ENCODE results near the gene GALNT7.
"Not testable (repeated sequence)": the region's sequence is repeated elsewhere in the genome, so short reads cannot be mapped to it uniquely, and the experiment has no call there.

The GALNT7 gene

DNA sequence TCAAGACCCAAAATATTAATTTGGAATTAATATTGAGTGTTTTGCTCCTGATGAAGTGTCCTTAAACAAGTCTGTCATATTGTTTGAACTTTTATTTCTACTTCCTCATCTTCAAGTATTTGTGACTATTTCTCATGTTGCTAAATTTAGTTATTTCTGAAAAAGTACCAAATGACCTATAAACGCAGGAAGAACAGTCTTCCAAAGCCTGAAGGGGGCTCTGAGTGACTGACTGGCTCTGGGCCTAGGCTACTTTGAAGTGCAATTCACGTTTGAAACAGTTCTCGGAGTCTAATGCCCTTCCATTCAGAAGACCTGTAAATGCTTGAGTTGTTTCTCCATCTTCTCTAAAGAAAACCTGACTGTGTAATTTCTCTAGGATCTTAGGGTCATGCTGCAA lies 26.5 kb downstream of the GALNT7 start:
- no peak for DNase-seq (ENCODE audit: low spot score)

DNA sequence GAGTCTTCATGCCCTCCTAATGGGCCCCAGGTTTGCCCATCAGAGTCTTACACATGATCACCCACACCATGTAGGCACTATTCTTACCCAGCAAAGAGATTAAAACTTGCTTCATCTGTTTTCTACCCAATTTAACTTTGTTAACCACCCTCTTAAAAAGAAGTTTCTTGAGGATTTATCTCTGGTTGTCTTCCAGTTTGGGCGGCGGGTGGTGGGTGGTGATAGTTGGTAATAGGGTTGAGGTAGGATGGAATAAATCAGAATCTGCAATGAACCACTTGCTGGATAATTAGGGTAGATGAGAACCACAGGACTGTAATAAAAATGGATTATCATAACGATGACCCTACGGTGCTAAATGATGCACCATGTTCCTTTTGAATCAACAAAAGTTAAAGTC lies 30.9 kb downstream of the GALNT7 start:
- DNase-seq (ENCODE audit: low spot score): no peak

DNA sequence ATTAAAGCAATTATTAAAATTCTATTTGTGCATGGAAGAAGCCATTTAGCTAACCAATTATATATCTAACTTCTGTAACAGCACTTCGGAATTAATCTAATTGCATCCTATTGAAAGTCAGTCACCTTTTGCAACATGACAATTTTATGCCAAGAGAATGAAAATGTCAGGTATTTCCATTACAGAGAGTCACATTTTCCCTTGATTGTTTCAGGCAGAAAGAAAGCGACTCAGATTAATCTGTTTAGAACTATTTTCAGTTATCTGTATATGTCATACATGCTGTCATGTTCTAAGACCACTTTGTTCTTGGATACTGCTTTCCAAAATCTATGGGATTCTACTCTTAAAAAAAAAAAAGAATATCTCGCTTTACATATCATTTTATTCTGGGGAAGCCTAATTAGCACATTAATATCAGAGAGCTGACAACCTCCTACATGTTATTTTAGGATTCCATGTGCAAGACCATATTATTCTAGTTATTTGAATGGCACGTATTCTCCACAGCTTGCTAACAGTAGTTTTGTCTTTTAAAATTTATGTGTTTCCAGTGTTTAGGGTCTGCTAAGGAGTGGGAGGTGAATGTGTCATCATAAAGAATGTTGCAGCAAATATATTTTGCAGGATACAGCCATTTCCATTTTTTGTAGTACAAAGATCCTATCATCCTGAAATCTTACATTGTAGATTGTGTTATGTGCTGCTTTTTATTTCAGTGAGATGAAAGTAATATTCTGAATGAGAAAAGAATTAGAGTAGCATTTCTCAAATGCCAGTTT lies 31.7 kb downstream of the GALNT7 start:
- no peak for DNase-seq (ENCODE audit: low spot score)

DNA sequence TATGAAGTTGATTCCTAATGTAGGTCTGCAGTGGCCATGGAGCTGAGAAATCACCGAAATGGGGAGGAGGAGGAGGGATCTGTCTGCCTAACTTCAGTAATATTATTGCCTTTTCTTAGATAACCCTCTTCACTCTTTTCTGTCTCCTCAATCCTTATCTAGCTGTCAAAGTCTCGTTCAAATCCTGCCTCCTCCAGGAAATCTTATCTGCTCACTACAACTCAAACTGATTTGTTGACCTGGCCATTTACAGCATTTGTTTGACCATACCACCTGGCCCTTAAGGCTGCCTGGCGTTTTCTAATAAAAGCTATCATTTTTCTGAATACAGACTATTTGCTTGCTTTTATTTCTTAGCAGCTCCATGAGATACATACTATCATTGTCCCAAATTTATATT lies 33.8 kb downstream of the GALNT7 start:
- DNase-seq (ENCODE audit: low spot score): no peak

DNA sequence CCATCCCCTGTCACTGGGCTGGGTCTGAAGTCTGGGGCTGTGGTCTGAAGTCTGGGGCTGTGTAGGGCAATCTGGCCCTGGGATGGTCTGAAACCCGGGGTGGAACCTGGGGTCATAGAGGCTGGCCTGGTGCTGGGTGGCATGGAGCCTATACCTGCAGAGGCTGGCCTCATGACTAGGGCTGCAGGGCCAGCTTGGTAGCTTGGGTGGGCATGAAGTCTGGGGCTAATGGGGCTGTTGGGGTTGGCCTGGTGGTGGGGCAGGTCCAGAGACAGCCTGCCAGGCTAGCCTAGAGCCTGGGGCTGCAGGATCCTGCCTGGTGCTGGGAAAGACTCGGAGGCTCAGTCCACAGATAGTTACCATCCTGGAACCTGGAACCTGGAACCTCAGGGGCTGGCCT lies 37.0 kb downstream of the GALNT7 start:
- no peak for DNase-seq (ENCODE audit: low spot score)

DNA sequence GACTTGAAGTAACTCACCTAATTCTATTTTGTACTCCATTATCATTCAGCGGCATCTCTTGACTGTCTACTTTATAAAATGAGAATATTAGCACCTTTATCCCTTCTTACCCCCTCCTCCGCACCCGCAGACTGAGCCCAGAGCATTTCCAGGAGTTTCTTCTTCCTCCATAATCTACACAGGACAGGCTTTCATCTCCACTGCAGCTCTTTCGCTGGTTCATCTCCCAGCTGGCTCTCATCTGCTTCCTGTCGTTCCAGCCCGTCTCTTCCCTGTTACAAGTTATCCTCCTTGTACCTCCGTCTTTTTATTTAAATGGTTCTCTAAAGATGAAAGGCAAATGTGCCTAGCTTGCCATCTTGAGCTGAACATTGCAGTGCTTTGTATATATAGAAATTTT lies 39.8 kb downstream of the GALNT7 start:
- DNase-seq (ENCODE audit: low spot score): no peak

DNA sequence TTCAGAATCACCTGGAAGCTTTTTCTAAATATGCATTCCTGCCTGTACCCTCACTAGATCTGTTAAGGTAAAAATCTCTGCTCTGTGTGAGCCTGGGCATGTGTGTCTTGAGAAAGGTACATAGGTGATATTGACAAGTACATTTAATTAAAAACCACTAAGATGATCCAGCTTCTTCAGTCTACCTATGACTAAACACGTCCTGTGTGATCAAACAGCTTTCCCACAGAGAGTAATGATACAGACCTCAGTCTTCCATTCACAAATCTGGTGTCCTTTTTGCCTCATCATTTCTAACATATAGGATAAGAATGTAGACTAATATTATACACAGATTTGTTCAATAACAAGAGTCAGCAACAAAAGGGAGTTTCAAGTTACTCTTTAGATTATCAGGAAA lies 42.6 kb downstream of the GALNT7 start:
- no peak for DNase-seq (ENCODE audit: low spot score)

DNA sequence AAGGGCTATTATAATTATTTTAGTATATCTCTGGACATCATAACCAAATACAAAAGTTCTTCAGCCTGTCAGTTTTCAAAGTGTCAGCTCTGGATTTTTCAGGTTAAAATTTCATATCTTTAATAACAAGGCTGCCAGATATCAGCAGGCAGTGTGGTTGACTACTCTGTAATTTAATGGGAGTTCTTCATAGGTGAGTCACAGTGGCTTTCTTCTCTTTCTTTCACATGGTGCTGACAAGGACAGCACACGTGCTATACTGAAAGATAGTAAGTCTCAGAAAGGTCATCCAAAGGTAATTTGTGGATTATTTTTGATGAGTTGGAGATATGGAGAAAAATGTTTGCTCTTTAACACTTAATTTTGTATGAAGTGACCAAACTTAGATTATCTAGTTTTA lies 43.2 kb downstream of the GALNT7 start:
- DNase-seq (ENCODE audit: low spot score): no peak

DNA sequence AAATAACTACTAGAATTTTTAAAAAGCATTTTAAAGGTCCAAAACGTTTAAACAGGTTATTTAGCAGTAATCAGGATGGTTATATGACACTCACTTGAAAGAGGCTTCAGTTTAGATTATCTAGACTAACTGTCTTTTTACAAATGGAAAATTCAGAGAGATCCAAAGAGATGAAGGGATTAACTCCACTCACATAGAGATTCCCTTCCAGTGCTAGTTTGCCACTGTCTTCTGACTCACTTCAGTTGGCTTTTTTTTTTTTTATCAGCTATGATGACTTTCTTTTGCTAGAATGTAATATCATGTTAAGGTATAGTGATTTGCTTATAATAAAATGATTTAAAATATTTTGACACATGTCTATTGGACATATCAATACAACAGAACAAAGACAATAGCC lies 43.8 kb downstream of the GALNT7 start:
- DNase-seq (ENCODE audit: low spot score): no peak

DNA sequence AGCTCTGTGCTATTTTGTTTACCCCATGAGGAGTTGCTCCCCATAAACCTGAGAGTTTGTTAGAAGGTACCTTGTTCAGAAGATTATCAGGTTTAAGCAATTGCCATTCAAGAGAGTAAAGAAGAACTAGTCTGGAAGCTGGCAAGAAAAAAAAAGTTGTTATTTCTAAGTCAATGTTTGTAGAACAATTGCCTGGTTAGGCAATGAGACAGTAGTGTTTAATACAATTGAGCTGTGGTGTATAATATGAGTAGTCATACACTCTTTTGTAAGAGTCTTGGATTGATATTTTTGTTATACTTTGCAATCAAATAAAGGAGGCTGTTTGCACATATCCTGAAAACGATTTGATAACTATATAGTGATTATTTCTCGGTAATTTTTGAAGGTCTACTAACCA lies 44.7 kb downstream of the GALNT7 start:
- no peak for DNase-seq (ENCODE audit: low spot score)

DNA sequence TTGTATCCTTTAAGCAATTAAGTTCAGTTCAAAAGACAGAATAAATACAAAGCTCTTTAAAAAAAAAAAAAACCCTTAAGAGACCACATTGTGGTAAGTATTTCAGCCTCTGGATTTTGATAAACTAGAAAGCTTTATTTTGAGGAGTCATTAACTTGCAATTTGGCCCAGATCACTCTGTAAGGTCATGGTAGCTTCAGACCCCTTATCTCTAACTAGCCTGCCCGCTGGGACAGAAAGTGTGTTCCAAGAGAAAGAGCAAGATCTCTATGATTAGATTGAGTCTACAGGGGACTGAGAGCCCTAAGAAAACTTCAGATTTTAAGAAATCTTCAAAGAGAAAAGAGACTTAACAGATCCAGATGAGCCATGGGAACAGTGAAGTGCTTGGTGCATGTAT lies 45.6 kb downstream of the GALNT7 start:
- no peak for DNase-seq (ENCODE audit: low spot score)

DNA sequence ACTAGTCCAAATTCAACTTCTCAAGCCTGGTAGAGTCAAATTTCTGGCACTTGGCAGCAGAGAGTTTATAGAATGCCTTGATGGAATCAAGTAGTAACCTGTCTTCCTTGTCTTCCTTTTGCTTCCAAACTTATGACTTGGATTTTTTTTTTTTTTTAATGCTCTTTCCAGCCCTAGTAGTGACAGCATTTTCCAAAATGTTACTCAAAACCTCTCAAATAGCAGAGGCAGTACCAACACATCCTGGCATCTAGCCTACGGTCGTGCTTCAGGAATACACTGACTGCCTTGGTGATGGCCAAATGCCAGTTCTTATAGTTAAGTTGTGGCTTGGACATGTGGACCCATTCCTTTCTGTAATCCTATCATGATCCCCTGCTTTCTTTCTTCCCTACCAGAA lies 46.0 kb downstream of the GALNT7 start:
- DNase-seq (ENCODE audit: low spot score): no peak

DNA sequence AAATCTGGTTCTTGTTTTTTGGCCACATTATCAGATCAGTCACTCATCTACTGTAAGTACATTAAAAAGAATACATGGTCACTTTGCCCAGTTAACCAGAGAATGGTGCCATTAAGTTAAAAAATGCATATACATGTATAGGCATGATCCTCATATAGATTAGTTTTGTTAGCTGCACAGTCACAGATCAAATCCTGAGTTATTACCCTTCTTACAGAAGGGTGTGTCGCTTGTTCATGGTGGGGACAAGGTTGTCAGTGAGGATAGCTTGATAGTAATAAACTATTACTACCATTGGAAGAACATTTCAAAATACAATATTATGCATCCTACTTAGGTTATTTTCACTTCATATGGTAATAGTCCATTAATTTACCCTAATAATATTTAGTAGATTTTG lies 48.5 kb downstream of the GALNT7 start:
- DNase-seq (ENCODE audit: low spot score): no peak

DNA sequence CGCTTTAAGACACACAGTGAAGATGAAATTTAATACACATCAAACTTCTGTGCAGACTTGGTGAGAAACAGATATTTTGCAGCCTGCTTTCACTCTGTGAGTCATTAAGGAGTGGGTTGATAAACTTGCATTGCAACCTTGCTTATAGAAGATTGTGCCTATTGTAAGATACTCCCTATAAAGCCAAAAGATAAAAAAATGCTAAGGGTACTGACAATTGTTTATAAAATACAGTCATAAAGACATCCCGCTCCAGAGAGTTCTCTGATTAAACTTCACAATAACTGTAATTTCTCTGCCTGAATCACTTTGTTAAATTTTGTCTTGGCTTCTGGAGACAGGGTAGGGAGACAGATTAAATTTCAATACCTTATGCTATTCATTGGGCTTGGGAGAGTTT lies 49.1 kb downstream of the GALNT7 start:
- DNase-seq (ENCODE audit: low spot score): no peak

DNA sequence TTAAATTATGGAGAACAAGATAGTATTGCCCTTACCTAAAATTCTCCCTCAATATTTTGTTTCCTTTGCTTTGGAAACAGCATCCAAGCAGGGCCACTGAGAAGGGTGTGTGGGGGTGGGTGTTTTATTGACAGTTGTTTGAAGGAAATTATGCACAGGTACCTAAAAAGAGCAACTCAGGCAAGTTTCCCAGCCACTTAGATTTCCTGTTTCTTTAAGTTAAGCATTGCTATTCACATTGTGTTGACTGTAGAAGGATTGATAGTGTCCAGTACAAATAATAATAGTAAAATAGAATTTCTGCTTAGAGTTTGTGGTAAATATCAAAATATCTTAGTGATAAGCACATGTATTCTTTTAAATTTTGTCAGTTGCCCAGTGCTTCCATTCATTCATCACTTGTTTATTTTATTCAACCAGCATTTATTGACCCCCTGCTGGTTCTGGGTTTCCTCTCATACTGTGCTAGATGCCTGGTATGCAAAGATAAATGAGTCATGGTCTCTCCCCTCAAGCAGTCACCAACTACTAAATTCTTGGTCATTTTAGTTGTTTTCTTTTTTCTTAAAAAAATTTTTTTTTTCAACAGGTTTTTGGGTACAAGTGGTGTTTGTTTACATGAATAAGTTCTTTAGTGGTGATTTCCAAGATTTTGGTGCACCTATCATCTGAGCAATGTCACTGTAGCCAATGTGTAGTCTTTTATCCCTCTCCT lies 50.0 kb downstream of the GALNT7 start:
- DNase-seq (ENCODE audit: low spot score): no peak

DNA sequence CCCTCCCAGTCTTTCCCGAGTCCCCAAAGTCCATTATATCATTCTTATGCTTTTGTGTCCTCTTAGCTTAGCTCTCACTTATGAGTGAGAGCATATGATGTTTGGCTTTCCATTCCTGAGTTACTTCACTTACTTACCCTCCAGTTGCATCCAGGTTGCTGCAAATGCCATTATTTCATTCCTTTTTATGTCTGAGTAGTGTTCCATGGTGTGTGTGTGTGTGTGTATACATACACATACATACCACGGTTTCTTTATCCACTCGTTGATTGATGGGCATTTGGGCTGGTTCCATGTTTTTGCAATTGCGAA lies 50.5 kb downstream of the GALNT7 start:
- not testable (repeated sequence) for DNase-seq (ENCODE audit: low spot score)

DNA sequence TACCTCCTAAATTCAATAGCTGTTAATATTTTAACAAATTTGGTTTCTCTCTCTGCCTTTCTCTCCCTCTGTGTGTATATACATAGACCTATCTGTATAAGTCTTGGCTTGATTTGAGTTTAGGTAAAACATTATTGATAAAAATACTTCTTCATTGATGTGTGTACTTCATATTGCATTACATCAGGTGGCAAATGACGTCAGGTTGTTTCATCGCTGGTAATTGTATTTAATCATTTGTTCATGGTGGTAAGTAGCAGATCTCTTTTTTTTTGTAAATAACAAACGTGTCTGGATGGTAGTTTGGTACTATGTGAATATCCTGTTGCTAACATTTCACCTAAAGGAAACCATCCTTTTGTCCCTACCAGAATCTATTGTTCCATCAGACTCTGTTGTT lies 55.1 kb downstream of the GALNT7 start:
- no peak for DNase-seq (ENCODE audit: low spot score)

DNA sequence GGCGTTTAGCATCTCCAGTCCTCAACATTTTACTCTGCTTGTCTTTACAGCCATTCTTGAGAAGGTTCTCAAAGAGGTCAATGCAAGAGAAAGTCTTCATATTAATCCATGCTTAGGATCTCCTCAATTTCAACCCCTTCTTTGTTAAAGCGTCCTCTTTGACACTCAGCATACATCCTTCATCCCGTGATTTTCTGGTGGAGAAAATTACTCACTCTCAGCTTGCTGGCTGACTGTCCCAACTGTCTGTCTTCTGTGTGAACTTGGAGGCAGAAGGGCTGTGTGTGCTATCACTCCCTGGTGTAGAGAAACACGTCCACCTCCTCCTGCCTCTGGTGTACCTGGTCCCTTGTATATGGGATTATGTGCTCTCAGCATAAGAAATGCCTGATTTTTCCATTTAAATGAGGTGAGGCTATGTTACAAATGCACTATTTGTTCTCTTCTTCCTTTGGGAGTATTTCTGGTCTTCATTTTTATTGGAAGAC lies 57.8 kb downstream of the GALNT7 start:
- no peak for DNase-seq (ENCODE audit: low spot score)

DNA sequence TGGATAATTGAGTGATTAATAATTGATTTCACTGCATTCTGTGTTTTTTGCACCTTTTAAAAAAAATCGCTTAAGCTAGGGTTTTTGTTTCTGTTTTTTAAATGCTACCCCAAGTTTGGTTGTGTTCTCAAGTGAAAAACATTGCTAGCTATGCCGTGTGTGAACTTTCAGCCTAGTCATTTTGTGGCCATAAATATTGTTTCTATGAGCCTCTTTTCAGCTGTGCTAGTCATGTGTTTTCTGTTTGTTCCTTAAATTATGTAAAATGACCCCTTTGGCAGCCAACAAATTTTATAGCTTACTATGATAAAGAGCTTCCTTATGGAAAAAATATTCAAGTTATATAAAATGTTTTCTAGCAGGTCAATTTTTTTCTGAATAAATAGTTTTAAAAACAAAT lies 59.1 kb downstream of the GALNT7 start:
- no peak for DNase-seq (ENCODE audit: low spot score)

DNA sequence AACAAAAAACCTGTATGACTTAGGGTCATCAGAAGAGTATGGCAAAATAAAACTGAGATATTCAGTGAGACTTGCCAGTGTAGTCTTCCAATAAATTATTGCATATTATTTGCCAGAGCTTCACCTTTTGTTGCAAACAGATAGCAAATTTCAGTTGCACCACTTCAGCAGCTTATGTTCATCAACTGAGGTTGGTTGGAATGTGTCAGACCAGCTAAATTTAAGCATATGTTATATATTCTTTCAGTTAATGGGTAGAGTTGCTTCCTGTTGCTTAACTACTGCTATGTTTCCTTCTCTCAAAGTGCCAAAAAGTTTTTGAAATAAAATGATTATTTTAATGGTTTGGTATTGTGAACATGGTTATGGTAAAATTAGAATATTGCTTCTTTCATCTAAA lies 61.5 kb downstream of the GALNT7 start:
- DNase-seq (ENCODE audit: low spot score): no peak

DNA sequence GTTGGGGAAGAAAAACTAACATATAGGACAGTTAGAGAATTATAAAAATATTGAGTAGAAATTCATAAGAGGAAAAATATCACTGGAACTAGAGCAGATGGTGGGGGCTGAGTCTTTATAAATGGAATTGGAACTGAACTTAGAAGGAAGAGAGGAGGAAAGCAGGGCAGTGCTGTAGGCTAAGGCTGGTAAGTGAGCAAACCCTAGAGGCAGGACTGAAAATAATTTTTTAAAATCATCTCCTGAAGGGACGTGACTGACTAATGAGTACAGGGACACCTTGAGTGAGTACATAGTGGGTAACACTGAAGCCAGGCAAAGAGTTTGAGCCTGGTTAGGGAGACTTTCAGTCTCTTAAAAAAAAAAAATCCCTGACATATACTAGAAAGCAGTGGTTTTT lies 63.3 kb downstream of the GALNT7 start:
- DNase-seq (ENCODE audit: low spot score): no peak

DNA sequence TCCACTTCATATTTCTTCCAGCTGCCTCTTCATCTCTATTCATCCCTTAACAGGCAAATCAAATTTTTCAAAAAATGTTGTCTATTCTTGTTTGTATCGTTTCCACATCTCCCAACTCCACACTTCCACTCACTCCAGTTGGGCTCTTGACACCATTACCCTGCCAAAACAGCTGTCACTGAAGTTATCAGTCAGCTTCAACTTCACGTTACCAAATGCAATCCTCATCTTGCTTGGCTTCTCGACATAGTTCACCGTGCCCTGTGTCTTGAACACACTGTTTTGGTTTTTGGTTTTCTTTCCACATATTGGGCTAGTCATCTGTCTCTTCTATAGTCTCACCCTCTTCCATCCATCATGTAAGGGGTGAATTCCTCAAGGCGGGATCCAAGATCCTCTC lies 65.2 kb downstream of the GALNT7 start:
- no peak for DNase-seq (ENCODE audit: low spot score)

DNA sequence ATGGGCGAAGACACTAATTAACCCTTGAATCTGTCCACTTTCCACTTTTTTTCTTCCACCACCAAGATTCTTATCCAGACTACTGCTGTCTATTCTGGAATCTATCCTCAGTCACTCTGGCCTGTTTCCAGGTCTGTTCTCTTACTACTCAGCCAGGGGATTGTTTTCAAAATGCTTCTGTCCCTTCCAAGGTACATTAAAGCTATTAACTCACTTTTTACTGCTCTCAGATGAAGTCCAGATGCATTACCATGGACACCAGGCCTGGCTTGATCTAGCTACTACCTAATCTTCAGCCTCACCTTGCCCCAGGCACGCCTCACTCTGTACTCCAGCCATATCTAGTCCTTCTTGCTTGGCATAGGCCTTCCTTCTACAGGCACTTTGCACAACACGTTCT lies 66.4 kb downstream of the GALNT7 start:
- DNase-seq (ENCODE audit: low spot score): no peak

DNA sequence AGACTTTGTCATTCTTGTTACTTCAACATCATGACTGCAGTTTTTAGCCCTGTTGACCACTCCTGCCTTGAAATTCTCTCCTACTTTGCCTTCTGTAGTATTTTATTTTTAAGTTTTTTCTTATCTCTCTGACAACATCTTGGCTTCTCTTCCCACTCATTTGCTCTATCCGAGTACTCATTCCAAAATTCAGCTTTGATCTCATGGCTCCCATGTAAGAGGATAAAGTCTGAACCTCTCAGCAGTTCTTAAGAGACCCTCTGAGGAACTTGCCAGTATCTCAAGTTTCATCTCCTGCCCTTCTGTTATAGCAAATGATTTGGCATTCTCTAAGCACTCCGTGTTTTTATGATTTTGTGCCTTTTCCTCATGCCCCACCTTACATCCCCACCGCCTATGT lies 67.7 kb downstream of the GALNT7 start:
- no peak for DNase-seq (ENCODE audit: low spot score)

Measured in CD4-positive, alpha-beta T cell treated with Interleukin-2 at 100 ng/mL for 4 hours (primary cell).